Brain microvascular endothelial cell (primary cell): ENCODE measurements around the gene MRPL44.

ENCODE experiments used
- DNase-seq: peaks from one replicate; pipeline ENCODE4 v3.0.0-alpha.2; 2020
- H3K27ac ChIP-seq: fragments of 250-450 bp; sonication (Bioruptor Pico); 2 replicates; pipeline ENCODE4 v1.5.1; 2020; ENCODE audit warnings: mild to moderate bottlenecking, moderate library complexity
- H3K27me3 ChIP-seq: fragments of 250-450 bp; sonication (Bioruptor Pico); replicated peaks from 2 replicates; pipeline ENCODE4 v1.5.1; 2020; ENCODE audit warnings: mild to moderate bottlenecking
- H3K36me3 ChIP-seq: fragments of 250-450 bp; sonication (Bioruptor Pico); replicated peaks from 2 replicates; pipeline ENCODE4 v1.5.1; 2020; ENCODE audit warnings: mild to moderate bottlenecking
- H3K4me3 ChIP-seq: 2 replicates; pipeline ENCODE4 v1.5.1; 2011; ENCODE audit warnings: low read depth, mild to moderate bottlenecking, control low read depth, low read length, moderate library complexity
- CTCF ChIP-seq: IDR thresholded peaks from 2 replicates; pipeline ENCODE4 v1.5.1; 2011; ENCODE audit warnings: low read depth, mild to moderate bottlenecking, moderate library complexity, low read length, control low read depth, inconsistent platforms; ENCODE audit errors: missing control alignments
- in situ Hi-C: cut with HindIII; loops from 2 replicates; pipeline ENCODE4 v1.10.0; 2017; ENCODE audit warnings: low sequenced_read_pairs, low pct_ligation_motif_present

Gene MRPL44

GRCh38 chr2:223947711-223948205 is 9.5 kb upstream of the MRPL44 start:
- no peak overlapping the region for H3K27ac ChIP-seq
- in situ Hi-C loops: no loop called here
- no peak for TF ChIP-seq CTCF
- H3K36me3 ChIP-seq: no peaks in the 10 kb centered on the region
- H3K4me3 ChIP-seq: no peak overlapping the region
- H3K27me3 ChIP-seq: no peaks in the 10 kb centered on the region
- DNase-seq: no peak

GRCh38 chr2:223949241-223949840 is 7.9 kb upstream of the MRPL44 start:
- H3K36me3 ChIP-seq: no peaks in the 10 kb centered on the region
- no peak for TF ChIP-seq CTCF
- DNase-seq: no peak
- no peak overlapping the region for H3K4me3 ChIP-seq
- in situ Hi-C loops: no loop called here
- H3K27ac ChIP-seq: no peak overlapping the region
- H3K27me3 ChIP-seq: no peaks in the 10 kb centered on the region

- H3K27ac ChIP-seq: no peak overlapping the region
- no peaks in the 10 kb centered on the region for H3K36me3 ChIP-seq
- in situ Hi-C loops: no loop called here
- no peak overlapping the region for H3K4me3 ChIP-seq
- H3K27me3 ChIP-seq: no peaks in the 10 kb centered on the region
- DNase-seq: no peak
- no peak for TF ChIP-seq CTCF
These were observed 6.6 kb upstream of the MRPL44 start for GRCh38 chr2:223950448-223951347.

- TF ChIP-seq CTCF: no peak
- H3K36me3 ChIP-seq: no peaks in the 10 kb centered on the region
- in situ Hi-C loops: no loop called here
These were observed 4.8 kb upstream of the MRPL44 start for GRCh38 chr2:223952280-223952968.

GRCh38 chr2:223954401-223954800 is 2.9 kb upstream of the MRPL44 start:
- in situ Hi-C loops: no loop called here
- H3K27ac ChIP-seq: peak overlapping the region; percentile 51
- DNase-seq: peak; percentile 94

More at GRCh38 chr2:223952280-223952968, 4.8 kb upstream of the MRPL44 start:
- Histone ChIP-seq H3K27me3 (no peaks in the 10 kb centered on the region), H3K27ac (no peak overlapping the region), H3K4me3 (no peak overlapping the region)
- DNase-seq: no peak

More at GRCh38 chr2:223954401-223954800, 2.9 kb upstream of the MRPL44 start:
- Histone ChIP-seq H3K4me3 (no peak overlapping the region), H3K36me3 (no peaks in the 10 kb centered on the region), H3K27me3 (no peaks in the 10 kb centered on the region)
- peak; percentile 21 for TF ChIP-seq CTCF
